H1 (cell line): ENCODE measurements around the gene GPR135. TPM values are rescaled to one million over a fixed set of nuclear protein-coding genes. Genes with fewer than 3 reads are reported as not detected.

Experiments
- ATF3 ChIP-seq: IDR thresholded peaks from 2 replicates; pipeline ENCODE4 v1.6.1; 2011; ENCODE audit warnings: low read depth, mild to moderate bottlenecking, low read length; ENCODE audit not compliant: insufficient read depth
- GABPA ChIP-seq: IDR thresholded peaks from 2 replicates; pipeline ENCODE4 v1.6.1; 2011; ENCODE audit warnings: mild to moderate bottlenecking, low read length, moderate library complexity, borderline replicate concordance; ENCODE audit not compliant: insufficient read depth
- MAFK ChIP-seq: IDR thresholded peaks from 2 replicates; pipeline ENCODE4 v1.6.1; 2012; ENCODE audit warnings: low read depth, mild to moderate bottlenecking, improper control_type of control experiment, low read length
- PHF8 ChIP-seq: fragments of 200-600 bp; sonication (generic); conservative IDR thresholded peaks from 2 replicates; pipeline ENCODE4 v1.7.1; 2012; ENCODE audit warnings: low read depth, mild to moderate bottlenecking, inconsistent platforms, low read length, moderate library complexity
- RAD21 ChIP-seq, 2 experiments: IDR thresholded peaks in 1 of 2; conservative IDR thresholded peaks in 1 of 2; 2 replicates each; pipeline ENCODE4 v1.6.1; 2011; ENCODE audit warnings: low read depth in 2 of 2, low read length in 2 of 2, improper control_type of control experiment in 1 of 2, inconsistent platforms in 1 of 2, mild to moderate bottlenecking in 1 of 2, moderate library complexity in 1 of 2
- SIRT6 ChIP-seq: IDR thresholded peaks from one replicate; pipeline ENCODE4 v1.7.1; 2012; ENCODE audit warnings: low read length, inconsistent platforms
- SIX5 ChIP-seq: IDR thresholded peaks from 2 replicates; pipeline ENCODE4 v1.6.1; 2011; ENCODE audit warnings: mild to moderate bottlenecking, low read depth, low read length
- SP2 ChIP-seq: IDR thresholded peaks from 2 replicates; pipeline ENCODE4 v1.6.1; 2012; ENCODE audit warnings: mild to moderate bottlenecking, low read length, inconsistent platforms
- SRF ChIP-seq: IDR thresholded peaks from 2 replicates; pipeline ENCODE4 v1.6.1; 2011; ENCODE audit warnings: mild to moderate bottlenecking, low read depth, low read length, moderate library complexity
- polyA plus RNA-seq, 7 experiments: library from polyadenylated mRNA; depleted of rRNA in 3 of 7; stranded (reverse) in 5 of 7; unstranded in 2 of 7; fragments of >200 nt in 5 of 7; fragments of 200-250 nt in 2 of 7; gene quantifications; 1 replicate in 5 of 7; 2 replicates in 1 of 7; 4 replicates in 1 of 7; pipeline versions ENCODE4 v1.2.1 to v1.2.3, GENCODE V29; 2011 to 2013; ENCODE audit warnings: missing spikeins in 2 of 7, mixed read lengths in 2 of 7
- total RNA-seq: library from RNA; stranded (reverse); fragmentation: NEBNext Ultra II Directional; extraction: Animal tissue kit (Norgen Biotek cat#: 25700); gene quantifications from 2 replicates; pipeline ENCODE4 v1.2.1, GENCODE V29; 2021

Gene GPR135
- total and polyA plus RNA-seq, 2 of the 8 experiments (the other 6 are each of a cell fraction or from before 2014, with no cell fraction given): 0.48 to 1.1 TPM

- TF ChIP-seq ATF3 (no peak), RAD21 (IDR thresholded peaks at IDR 0.05 in 1 of 2, conservative IDR thresholded peaks at IDR 0.05 in 1 of 2; ENCODE audit: low read depth in 2 of 2, low read length in 2 of 2) (no peak), GABPA (no peak), SIRT6 (no peak), PHF8 (no peak), MAFK (no peak), SRF (no peak), SP2 (no peak), SIX5 (no peak)
These were observed 49.2 kb downstream of the GPR135 start (continued) for GRCh38 chr14:59415836-59416602.

Other genes with a start within 250 kb of the GPR135 start
- 12.4 and 15.8 TPM in 2 replicates for gene L3HYPDH, start 19.0 kb upstream of the GPR135 start, total RNA-seq
- gene L3HYPDH, start 19.0 kb upstream of the GPR135 start, polyA plus RNA-seq (2011; rRNA removed): 11.2 and 12.1 TPM in 2 replicates
- gene JKAMP, start 19.1 kb upstream of the GPR135 start, total RNA-seq: 31.3 and 34.9 TPM in 2 replicates
- gene JKAMP, start 19.1 kb upstream of the GPR135 start, polyA plus RNA-seq (2011; rRNA removed): 99.5 and 182 TPM in 2 replicates
- gene CCDC175, start 111.4 kb upstream of the GPR135 start, total RNA-seq: 0.19 TPM in 1 of 2 replicates, not detected in the other
- gene CCDC175, start 111.4 kb upstream of the GPR135 start, polyA plus RNA-seq (2011; rRNA removed): not detected in 2 replicates